Measurements from ENCODE around the gene TVP23A. TPM values are rescaled to one million over a fixed set of nuclear protein-coding genes. Genes with fewer than 3 reads are reported as not detected.

Gene TVP23A
- polyA plus RNA-seq, 1 of the 3 experiments (the other 2 are of a cell fraction): 0.35 TPM

DNA sequence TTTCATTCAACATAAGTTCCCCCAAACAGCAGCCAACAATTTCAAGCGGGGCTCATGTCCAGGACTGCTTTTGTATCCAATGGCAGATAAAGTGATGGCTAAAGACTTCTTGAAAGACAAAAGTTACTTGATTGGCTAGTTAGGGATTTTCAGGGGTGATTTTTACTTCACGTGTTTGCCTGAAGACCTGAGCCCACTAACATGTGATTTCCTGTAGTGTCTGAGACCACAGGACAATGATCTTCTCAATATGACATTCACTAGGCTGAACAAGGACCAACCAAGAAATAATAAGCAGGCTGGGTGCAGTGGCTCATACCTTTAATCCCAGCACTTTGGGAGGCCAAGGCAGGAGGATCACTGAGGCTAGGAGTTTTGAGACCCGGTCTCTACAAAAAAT is 10.4 kb downstream of the TVP23A start:
- ChIA-PET CTCF (no interaction called here), POLR2A (no interaction called here)
- no peak for DNase-seq
- Histone ChIP-seq H2AFZ (ENCODE audit: low read depth) (no peak overlapping the region), H3K36me3 (replicated peaks in 1 of 2; ENCODE audit: control insufficient read depth in 1 of 2, insufficient read depth in 2 of 2, low read length in 1 of 2) (no peaks in the 10 kb centered on the region), H3K79me2 (ENCODE audit: insufficient read depth) (no peaks in the 10 kb centered on the region), H3K27ac (ENCODE audit: low read depth in 2 of 2, low read length in 1 of 2) (no peak overlapping the region), H3K4me2 (no peak overlapping the region), H3F3A (replicated peaks; ENCODE audit: insufficient read depth) (no peaks in the 10 kb centered on the region), H3K9me2 (no peaks in the 10 kb centered on the region), H3K9ac (no peak overlapping the region), H4K20me1 (ENCODE audit: insufficient read depth) (no peaks in the 10 kb centered on the region), H3K4me3 (ENCODE audit: low read depth in 2 of 2, low read length in 1 of 2) (no peak overlapping the region), H3K27me3 (ENCODE audit: insufficient read depth) (0 out of 2 replicates have a peak, but pooled peaks cover 8% of the 10 kb centered on the region), H3K9me3 (no peaks in the 10 kb centered on the region), H3K4me1 (ENCODE audit: control insufficient read depth in 1 of 2, insufficient read depth in 2 of 2, low read depth in 1 of 2, low read length in 1 of 2) (no peaks in the 10 kb centered on the region; a peak in 1 of 4 replicates)
- TF ChIP-seq TAF1 (IDR thresholded peaks at IDR 0.05; ENCODE audit: borderline replicate concordance, low read depth, low read length) (no peak), TCF12 (IDR thresholded peaks at IDR 0.05) (no peak), TEAD4 (IDR thresholded peaks at IDR 0.05; ENCODE audit: borderline replicate concordance, insufficient read depth) (no peak), JUND (IDR thresholded peaks at IDR 0.05) (no peak), CTCF (IDR thresholded peaks at IDR 0.05) (no peak), RAD21 (IDR thresholded peaks at IDR 0.05; ENCODE audit: low read length) (no peak), MEF2A (IDR thresholded peaks at IDR 0.05; ENCODE audit: borderline replicate concordance, low read depth) (no peak), SIN3A (IDR thresholded peaks at IDR 0.05; ENCODE audit: borderline replicate concordance, low read depth, low read length) (no peak)
- 55% methylated on average over 3 of the region's 3 CpGs for WGBS (ENCODE audit: low lambda C conversion rate)

DNA sequence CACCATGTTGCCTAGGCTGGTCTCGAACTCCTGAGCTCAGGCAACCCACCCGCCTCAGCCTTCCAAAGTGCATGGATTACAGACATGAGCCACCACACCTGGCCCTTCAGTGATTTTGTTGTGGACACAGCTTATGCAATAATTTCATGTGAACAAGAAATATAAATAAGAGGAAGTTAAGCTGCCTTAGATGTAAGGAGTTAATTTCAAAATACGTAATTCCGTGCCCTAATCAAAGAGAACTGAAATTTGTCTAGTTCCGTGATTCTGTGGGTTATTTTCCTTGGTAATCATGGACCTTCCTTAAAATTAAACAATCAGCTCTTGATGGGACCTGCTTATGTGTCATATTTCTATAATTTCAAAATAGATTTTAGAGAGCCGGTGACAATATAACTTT is 11.9 kb downstream of the TVP23A start:
- Histone ChIP-seq H3K9me3 (no peaks in the 10 kb centered on the region), H4K20me1 (ENCODE audit: insufficient read depth) (no peaks in the 10 kb centered on the region), H3K27ac (ENCODE audit: low read depth in 2 of 2, low read length in 1 of 2) (no peak overlapping the region), H3F3A (replicated peaks; ENCODE audit: insufficient read depth) (no peaks in the 10 kb centered on the region), H3K4me3 (ENCODE audit: low read depth in 2 of 2, low read length in 1 of 2) (no peak overlapping the region), H3K27me3 (ENCODE audit: insufficient read depth) (0 out of 2 replicates have a peak, but pooled peaks cover 8% of the 10 kb centered on the region), H3K79me2 (ENCODE audit: insufficient read depth) (no peaks in the 10 kb centered on the region), H3K4me2 (no peak overlapping the region), H3K4me1 (ENCODE audit: control insufficient read depth in 1 of 2, insufficient read depth in 2 of 2, low read depth in 1 of 2, low read length in 1 of 2) (no peaks in the 10 kb centered on the region), H2AFZ (ENCODE audit: low read depth) (no peak overlapping the region), H3K9me2 (no peaks in the 10 kb centered on the region), H3K9ac (no peak overlapping the region), H3K36me3 (replicated peaks in 1 of 2; ENCODE audit: control insufficient read depth in 1 of 2, insufficient read depth in 2 of 2, low read length in 1 of 2) (no peaks in the 10 kb centered on the region)
- CTCF ChIA-PET: interaction anchor here (0.9 kb wide), 1 partner anchor 11 kb away, joined by 4 read pairs; no protein-coding TSS in a partner anchor
- DNase-seq: no peak
- TF ChIP-seq RAD21 (IDR thresholded peaks at IDR 0.05; ENCODE audit: low read length): no peak
- TF ChIP-seq RFX5 (IDR thresholded peaks at IDR 0.05; ENCODE audit: low read length): no peak
- TF ChIP-seq NRF1 (IDR thresholded peaks at IDR 0.05; ENCODE audit: low read depth, low read length): no peak
- TF ChIP-seq POLR2AphosphoS5 (IDR thresholded peaks at IDR 0.05; ENCODE audit: low read depth, low read length): no peak
- TF ChIP-seq MEF2A (IDR thresholded peaks at IDR 0.05; ENCODE audit: borderline replicate concordance, low read depth): no peak
- no peak for TF ChIP-seq YY1 (IDR thresholded peaks at IDR 0.05; ENCODE audit: low read depth)
- TF ChIP-seq EZH2phosphoT487 (IDR thresholded peaks at IDR 0.05; ENCODE audit: borderline replicate concordance, low read depth): no peak
- TF ChIP-seq, protein P1, sequence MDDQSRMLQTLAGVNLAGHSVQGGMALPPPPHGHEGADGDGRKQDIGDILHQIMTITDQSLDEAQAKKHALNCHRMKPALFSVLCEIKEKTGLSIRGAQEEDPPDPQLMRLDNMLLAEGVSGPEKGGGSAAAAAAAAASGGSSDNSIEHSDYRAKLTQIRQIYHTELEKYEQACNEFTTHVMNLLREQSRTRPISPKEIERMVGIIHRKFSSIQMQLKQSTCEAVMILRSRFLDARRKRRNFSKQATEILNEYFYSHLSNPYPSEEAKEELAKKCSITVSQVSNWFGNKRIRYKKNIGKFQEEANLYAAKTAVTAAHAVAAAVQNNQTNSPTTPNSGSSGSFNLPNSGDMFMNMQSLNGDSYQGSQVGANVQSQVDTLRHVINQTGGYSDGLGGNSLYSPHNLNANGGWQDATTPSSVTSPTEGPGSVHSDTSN (IDR thresholded peaks at IDR 0.05): no peak
- no peak for TF ChIP-seq SMC3 (IDR thresholded peaks at IDR 0.05; ENCODE audit: low read depth, low read length)
- TF ChIP-seq, protein P2, sequence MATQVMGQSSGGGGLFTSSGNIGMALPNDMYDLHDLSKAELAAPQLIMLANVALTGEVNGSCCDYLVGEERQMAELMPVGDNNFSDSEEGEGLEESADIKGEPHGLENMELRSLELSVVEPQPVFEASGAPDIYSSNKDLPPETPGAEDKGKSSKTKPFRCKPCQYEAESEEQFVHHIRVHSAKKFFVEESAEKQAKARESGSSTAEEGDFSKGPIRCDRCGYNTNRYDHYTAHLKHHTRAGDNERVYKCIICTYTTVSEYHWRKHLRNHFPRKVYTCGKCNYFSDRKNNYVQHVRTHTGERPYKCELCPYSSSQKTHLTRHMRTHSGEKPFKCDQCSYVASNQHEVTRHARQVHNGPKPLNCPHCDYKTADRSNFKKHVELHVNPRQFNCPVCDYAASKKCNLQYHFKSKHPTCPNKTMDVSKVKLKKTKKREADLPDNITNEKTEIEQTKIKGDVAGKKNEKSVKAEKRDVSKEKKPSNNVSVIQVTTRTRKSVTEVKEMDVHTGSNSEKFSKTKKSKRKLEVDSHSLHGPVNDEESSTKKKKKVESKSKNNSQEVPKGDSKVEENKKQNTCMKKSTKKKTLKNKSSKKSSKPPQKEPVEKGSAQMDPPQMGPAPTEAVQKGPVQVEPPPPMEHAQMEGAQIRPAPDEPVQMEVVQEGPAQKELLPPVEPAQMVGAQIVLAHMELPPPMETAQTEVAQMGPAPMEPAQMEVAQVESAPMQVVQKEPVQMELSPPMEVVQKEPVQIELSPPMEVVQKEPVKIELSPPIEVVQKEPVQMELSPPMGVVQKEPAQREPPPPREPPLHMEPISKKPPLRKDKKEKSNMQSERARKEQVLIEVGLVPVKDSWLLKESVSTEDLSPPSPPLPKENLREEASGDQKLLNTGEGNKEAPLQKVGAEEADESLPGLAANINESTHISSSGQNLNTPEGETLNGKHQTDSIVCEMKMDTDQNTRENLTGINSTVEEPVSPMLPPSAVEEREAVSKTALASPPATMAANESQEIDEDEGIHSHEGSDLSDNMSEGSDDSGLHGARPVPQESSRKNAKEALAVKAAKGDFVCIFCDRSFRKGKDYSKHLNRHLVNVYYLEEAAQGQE (IDR thresholded peaks at IDR 0.05; ENCODE audit: low read depth, low read length): no peak
- TF ChIP-seq ZBTB33 (IDR thresholded peaks at IDR 0.05; ENCODE audit: borderline replicate concordance, low read depth): no peak
- TF ChIP-seq TEAD4 (IDR thresholded peaks at IDR 0.05; ENCODE audit: borderline replicate concordance, insufficient read depth): no peak
- no peak for TF ChIP-seq RXRA (IDR thresholded peaks at IDR 0.05; ENCODE audit: borderline replicate concordance, low read depth)
- TF ChIP-seq, protein P3, sequence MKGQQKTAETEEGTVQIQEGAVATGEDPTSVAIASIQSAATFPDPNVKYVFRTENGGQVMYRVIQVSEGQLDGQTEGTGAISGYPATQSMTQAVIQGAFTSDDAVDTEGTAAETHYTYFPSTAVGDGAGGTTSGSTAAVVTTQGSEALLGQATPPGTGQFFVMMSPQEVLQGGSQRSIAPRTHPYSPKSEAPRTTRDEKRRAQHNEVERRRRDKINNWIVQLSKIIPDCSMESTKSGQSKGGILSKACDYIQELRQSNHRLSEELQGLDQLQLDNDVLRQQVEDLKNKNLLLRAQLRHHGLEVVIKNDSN (IDR thresholded peaks at IDR 0.05; ENCODE audit: borderline replicate concordance, low read depth): no peak
- POLR2A ChIA-PET: no interaction called here
- 64% methylated on average over 6 of the region's 6 CpGs for WGBS (ENCODE audit: low lambda C conversion rate)
